Gastroesophageal sphincter (tissue), 4 donors: ENCODE results near the gene IFIH1. TPM values are rescaled to one million over a fixed set of nuclear protein-coding genes. Genes with fewer than 3 reads are reported as not detected.

Experiments
- ATAC-seq: fragments of 150-250 bp; one replicate; pipeline ENCODE4 v1.9.1; 2016; ENCODE audit warnings: mild to moderate bottlenecking, moderate library complexity
- H3K27ac ChIP-seq, 4 donors: fragments of 200-600 bp; sonication (generic) in 3 of 4; 1 replicate in 3 of 4; 2 replicates in 1 of 4; pipeline ENCODE4 v1.5.1; 2016 to 2019
- H3K27me3 ChIP-seq: fragments of 200-600 bp; sonication (generic); one replicate; pipeline ENCODE4 v1.5.1; 2019
- H3K36me3 ChIP-seq, 2 donors: fragments of 200-600 bp; sonication (generic); one replicate each; pipeline ENCODE4 v1.5.1; 2019; ENCODE audit warnings: control low read depth in 1 of 2
- H3K4me1 ChIP-seq, 3 donors: fragments of 200-600 bp; sonication (generic); 1 replicate in 2 of 3; 2 replicates in 1 of 3; pipeline ENCODE4 v1.5.1; 2016 to 2019; ENCODE audit warnings: control low read depth in 2 of 3
- H3K4me3 ChIP-seq, 2 donors: fragments of 200-600 bp; sonication (generic); one replicate each; pipeline ENCODE4 v1.5.1; 2019; ENCODE audit warnings: mild to moderate bottlenecking in 1 of 2, moderate library complexity in 1 of 2
- H3K9me3 ChIP-seq, 3 donors: fragments of 200-600 bp; sonication (generic); one replicate each; pipeline ENCODE4 v1.5.1; 2017 to 2019; ENCODE audit warnings: control low read depth in 2 of 3
- CTCF ChIP-seq, 4 experiments: fragments of 200-600 bp in 2 of 4; fragments of 450-650 bp in 2 of 4; sonication (generic) in 1 of 4; IDR thresholded peaks; one replicate each; pipeline ENCODE4 v1.5.1; 2017 to 2019; ENCODE audit warnings: antibody characterized with exemption in 4 of 4, mild to moderate bottlenecking in 2 of 4, moderate library complexity in 2 of 4
- EP300 ChIP-seq: sonication (generic); formaldehyde crosslinking; IDR thresholded peaks from one replicate; pipeline ENCODE4 v1.6.1; 2017; ENCODE audit warnings: antibody characterized with exemption, mild to moderate bottlenecking
- POLR2A ChIP-seq, 2 donors: fragments of 450-650 bp; IDR thresholded peaks; one replicate each; pipeline ENCODE4 v1.6.1; 2017; ENCODE audit warnings: antibody characterized with exemption in 2 of 2, mild to moderate bottlenecking in 2 of 2, moderate library complexity in 1 of 2
- POLR2AphosphoS5 ChIP-seq: sonication (generic); formaldehyde crosslinking; IDR thresholded peaks from one replicate; pipeline ENCODE4 v1.6.1; 2017; ENCODE audit warnings: antibody characterized with exemption
- WGBS, 2 donors: methylation state at CpG; one replicate each; pipeline ENCODE4 v1.1.5; 2018; ENCODE audit warnings: low coverage in 1 of 2; 5-methylcytosine and 5-hydroxymethylcytosine counted together
- total RNA-seq, 4 donors: library from RNA; depleted of rRNA; stranded (reverse); fragments of >200 nt; gene quantifications; one replicate each; pipeline ENCODE4 v1.1.0, GENCODE V29; 2016

The IFIH1 gene
- total RNA-seq, 4 donors from 2014 or later, result 7.1 to 24.1 (median 16.1) TPM

GRCh38 chr2:162295009-162295408, 23.5 kb downstream of the IFIH1 start:
- Histone ChIP-seq H3K4me3 (no peak overlapping the region), H3K4me1 (peaks cover 0 to 43% (median 8%) of the 10 kb centered on the region in 3 donors), H3K27ac (no peak overlapping the region), H3K36me3 (peaks cover 0 to 14% of the 10 kb centered on the region in 2 donors), H3K27me3 (no peaks in the 10 kb centered on the region), H3K9me3 (no peaks in the 10 kb centered on the region)
- TF ChIP-seq POLR2A (IDR thresholded peaks at IDR 0.05) (no peak), CTCF (IDR thresholded peaks at IDR 0.05) (no peak), EP300 (no peak), POLR2AphosphoS5 (no peak)
- WGBS, 2 donors, result 94 to 96% methylated on average over 2 of the region's 2 CpGs
- ATAC-seq, result no peak

- 15 to 20% methylated on average over 2 of the region's 2 CpGs for WGBS, 2 donors
- no peak for ATAC-seq
Measured at GRCh38 chr2:162293122-162293786, 25.2 kb downstream of the IFIH1 start.

GRCh38 chr2:162291748-162292147, 26.7 kb downstream of the IFIH1 start:
- ATAC-seq, result no peak
- H3K4me1 ChIP-seq, result peaks cover 0 to 27% (median 8%) of the 10 kb centered on the region in 3 donors
- no peaks in the 10 kb centered on the region for H3K9me3 ChIP-seq
- H3K27me3 ChIP-seq, result no peaks in the 10 kb centered on the region
- H3K27ac ChIP-seq, result no peak overlapping the region
- no peak overlapping the region for H3K4me3 ChIP-seq
- H3K36me3 ChIP-seq, result peaks cover 0 to 18% of the 10 kb centered on the region in 2 donors
- 89 to 96% methylated on average over 3 of the region's 3 CpGs for WGBS, 2 donors
- TF ChIP-seq POLR2AphosphoS5 (no peak), CTCF (IDR thresholded peaks at IDR 0.05) (no peak)

More at GRCh38 chr2:162293122-162293786, 25.2 kb downstream of the IFIH1 start:
- Histone ChIP-seq H3K36me3 (peaks cover 0 to 3% of the 10 kb centered on the region in 2 donors), H3K9me3 (no peaks in the 10 kb centered on the region), H3K27ac (peak overlapping the region in 1 of 4 donors; percentile 8), H3K4me1 (peaks cover 0 to 34% (median 8%) of the 10 kb centered on the region in 3 donors), H3K27me3 (no peaks in the 10 kb centered on the region), H3K4me3 (no peak overlapping the region)
- no peak for TF ChIP-seq EP300
- no peak for TF ChIP-seq CTCF (IDR thresholded peaks at IDR 0.05)
- TF ChIP-seq POLR2AphosphoS5, result peak; percentile 22

- no peak for TF ChIP-seq EP300
- TF ChIP-seq CTCF (IDR thresholded peaks at IDR 0.05), result no peak
- TF ChIP-seq POLR2AphosphoS5, result no peak
- no peak for TF ChIP-seq POLR2A (IDR thresholded peaks at IDR 0.05)
- Histone ChIP-seq H3K27me3 (no peaks in the 10 kb centered on the region), H3K27ac (no peak overlapping the region), H3K36me3 (peaks cover 0 to 76% of the 10 kb centered on the region in 2 donors), H3K9me3 (no peaks in the 10 kb centered on the region), H3K4me1 (peaks cover 0 to 10% (median 0%) of the 10 kb centered on the region in 3 donors), H3K4me3 (no peak overlapping the region)
- WGBS, 2 donors, result 43 to 58% methylated on average over 3 to 4 of the region's 4 CpGs
- ATAC-seq, result no peak
Measured at GRCh38 chr2:162282765-162283425, 35.6 kb downstream of the IFIH1 start.

GRCh38 chr2:162280654-162281053, 37.8 kb downstream of the IFIH1 start:
- Histone ChIP-seq H3K36me3 (peaks cover 0 to 72% of the 10 kb centered on the region in 2 donors), H3K9me3 (no peaks in the 10 kb centered on the region), H3K4me3 (no peak overlapping the region), H3K4me1 (peaks cover 0 to 10% (median 0%) of the 10 kb centered on the region in 3 donors), H3K27me3 (no peaks in the 10 kb centered on the region), H3K27ac (no peak overlapping the region)
- TF ChIP-seq EP300 (no peak), CTCF (IDR thresholded peaks at IDR 0.05) (no peak), POLR2A (IDR thresholded peaks at IDR 0.05) (no peak), POLR2AphosphoS5 (no peak)
- 100% methylated on average over 1 of the region's 1 CpG for WGBS, 2 donors
- no peak for ATAC-seq
